HCT116 (cell line): ENCODE data around the gene ETS1.

Experiments
- CTCF ChIP-seq, 3 experiments: fragments of 200-600 bp in 1 of 3; sonication (generic) in 1 of 3; IDR thresholded peaks in 2 of 3; conservative IDR thresholded peaks in 1 of 3; 2 replicates each; pipeline ENCODE4 v1.5.1; 2012 to 2017; ENCODE audit warnings: low read depth in 2 of 3, low read length in 2 of 3, antibody characterized with exemption in 1 of 3, borderline replicate concordance in 1 of 3, control low read depth in 1 of 3, mild to moderate bottlenecking in 1 of 3, mixed read lengths in 1 of 3, mixed run types in 1 of 3, moderate library complexity in 1 of 3; ENCODE audit not compliant: insufficient read depth in 1 of 3
- EZH2 ChIP-seq: fragments of 200-600 bp; sonication (generic); IDR thresholded peaks from 2 replicates; pipeline ENCODE4 v1.6.1; 2017; ENCODE audit warnings: antibody characterized with exemption, mixed run types
- EZH2phosphoT487 ChIP-seq: fragments of 200-600 bp; IDR thresholded peaks from 2 replicates; pipeline ENCODE4 v1.6.1; 2018; ENCODE audit warnings: antibody characterized with exemption, borderline replicate concordance
- POLR2A ChIP-seq: IDR thresholded peaks from 2 replicates; pipeline ENCODE4 v1.7.0; 2011; ENCODE audit warnings: borderline replicate concordance; ENCODE audit not compliant: insufficient read depth, insufficient read length; ENCODE audit errors: extremely low read depth
- POLR2AphosphoS5 ChIP-seq: IDR thresholded peaks from 2 replicates; pipeline ENCODE4 v1.6.1; 2011; ENCODE audit warnings: mild to moderate bottlenecking, low read depth, low read length, moderate library complexity
- YY1 ChIP-seq: IDR thresholded peaks from 2 replicates; pipeline ENCODE4 v1.6.1; 2011; ENCODE audit warnings: low read length, low read depth, moderate library complexity, mild to moderate bottlenecking; ENCODE audit not compliant: insufficient replicate concordance; ENCODE audit errors: extremely low read depth
- ZFX ChIP-seq: fragments of 450-650 bp; IDR thresholded peaks from 2 replicates; pipeline ENCODE4 v1.6.1; 2017
- ZNF274 ChIP-seq: fragments of 200-500 bp; sonication (Bioruptor generic); IDR thresholded peaks from 2 replicates; pipeline ENCODE4 v1.6.1; 2014; ENCODE audit warnings: mild to moderate bottlenecking, low read depth, low read length, inconsistent platforms

- TF ChIP-seq CTCF (IDR thresholded peaks at IDR 0.05 in 2 of 3, conservative IDR thresholded peaks at IDR 0.05 in 1 of 3; ENCODE audit: borderline replicate concordance in 1 of 3, insufficient read depth in 1 of 3, low read depth in 2 of 3, low read length in 2 of 3) (no peak), POLR2A (no peak), POLR2AphosphoS5 (no peak), YY1 (no peak), ZFX (no peak), ZNF274 (no peak), EZH2phosphoT487 (no peak), EZH2 (no peak)
Measured at GRCh38 chr11:128568166-128568778, 19.1 kb downstream of the ETS1 start.
